Body of pancreas (tissue), 4 donors: ENCODE measurements around the gene STAT5B. TPM values are rescaled to one million over a fixed set of nuclear protein-coding genes. Genes with fewer than 3 reads are reported as not detected.

ENCODE experiments used
- ATAC-seq: fragments of 150-250 bp; one replicate; pipeline ENCODE4 v1.9.1; 2016
- DNase-seq, 4 donors: peaks; one replicate each; pipeline ENCODE4 v3.0.0-alpha.2; 2019
- H3K27ac ChIP-seq, 4 donors: fragments of 200-600 bp; sonication (generic); 1 replicate in 3 of 4; 2 replicates in 1 of 4; pipeline versions ENCODE4 v1.5.1 to v1.6.1; 2016 to 2019; ENCODE audit warnings: mild to moderate bottlenecking in 1 of 4, mixed read lengths in 1 of 4, moderate library complexity in 1 of 4
- H3K27me3 ChIP-seq, 2 donors: fragments of 200-600 bp; sonication (generic); one replicate each; pipeline ENCODE4 v1.6.0; 2016; ENCODE audit warnings: mild to moderate bottlenecking in 1 of 2
- H3K36me3 ChIP-seq, 2 donors: fragments of 200-600 bp; sonication (generic); replicated peaks in 1 of 2; 2 replicates each; pipeline ENCODE4 v1.5.1; 2016; ENCODE audit warnings: low read depth in 2 of 2; ENCODE audit not compliant: insufficient read depth in 1 of 2
- H3K4me1 ChIP-seq: fragments of 200-600 bp; sonication (generic); one replicate; pipeline ENCODE4 v1.6.0; 2016
- H3K4me3 ChIP-seq, 2 donors: fragments of 200-600 bp; sonication (generic); 1 replicate in 1 of 2; 2 replicates in 1 of 2; pipeline ENCODE4 v1.5.1; 2016 to 2019
- H3K9me3 ChIP-seq, 3 donors: fragments of 200-600 bp; sonication (generic); 1 replicate in 2 of 3; 2 replicates in 1 of 3; pipeline ENCODE4 v1.5.1; 2016
- POLR2A ChIP-seq, 3 donors: fragments of 450-650 bp; IDR thresholded peaks; one replicate each; pipeline ENCODE4 v1.6.1; 2016; ENCODE audit warnings: antibody characterized with exemption in 3 of 3, mild to moderate bottlenecking in 2 of 3
- WGBS, 2 donors: methylation state at CpG; one replicate each; pipeline ENCODE4 v1.1.5; 2017; 5-methylcytosine and 5-hydroxymethylcytosine counted together
- intact Hi-C: fragments of 100-400 bp; cut with DNase I; formaldehyde crosslinking; loops from one replicate; pipeline ENCODE4 v1.15.1; 2023
- total RNA-seq, 2 donors: library from RNA; depleted of rRNA; stranded (reverse); fragments of >200 nt; gene quantifications; one replicate each; pipeline ENCODE4 v1.1.0, GENCODE V29; 2016
- TF ChIP-seq, protein P1 (sequence below), 7 experiments: fragments of 450-650 bp in 4 of 7; fragments of 200-600 bp in 3 of 7; sonication (generic) in 3 of 7; IDR thresholded peaks; one replicate each; pipeline ENCODE4 v1.5.1; 2016 to 2019; ENCODE audit warnings: antibody characterized with exemption in 7 of 7

STAT5B gene
- total RNA-seq, 2 donors from 2014 or later: 35.3 TPM

DNA sequence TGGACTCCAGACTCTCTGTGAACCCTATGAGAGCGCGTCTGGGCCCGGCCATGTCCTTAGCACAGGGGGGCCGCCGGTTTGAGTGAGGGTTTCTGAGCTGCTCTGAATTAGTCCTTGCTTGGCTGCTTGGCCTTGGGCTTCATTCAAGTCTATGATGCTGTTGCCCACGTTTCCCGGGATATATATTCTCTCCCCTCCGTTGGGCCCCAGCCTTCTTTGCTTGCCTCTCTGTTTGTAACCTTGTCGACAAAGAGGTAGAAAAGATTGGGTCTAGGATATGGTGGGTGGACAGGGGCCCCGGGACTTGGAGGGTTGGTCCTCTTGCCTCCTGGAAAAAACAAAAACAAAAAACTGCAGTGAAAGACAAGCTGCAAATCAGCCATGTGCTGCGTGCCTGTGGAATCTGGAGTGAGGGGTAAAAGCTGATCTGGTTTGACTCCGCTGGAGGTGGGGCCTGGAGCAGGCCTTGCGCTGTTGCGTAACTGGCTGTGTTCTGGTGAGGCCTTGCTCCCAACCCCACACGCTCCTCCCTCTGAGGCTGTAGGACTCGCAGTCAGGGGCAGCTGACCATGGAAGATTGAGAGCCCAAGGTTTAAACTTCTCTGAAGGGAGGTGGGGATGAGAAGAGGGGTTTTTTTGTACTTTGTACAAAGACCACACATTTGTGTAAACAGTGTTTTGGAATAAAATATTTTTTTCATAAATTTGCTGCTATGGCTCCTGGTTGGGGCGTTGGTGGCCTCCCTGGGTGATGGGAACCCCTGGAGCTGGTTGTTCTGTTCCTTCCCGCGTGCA is 35.2 kb upstream of the STAT5B start:
- no peak overlapping the region for H3K4me3 ChIP-seq
- TF ChIP-seq, protein P1, sequence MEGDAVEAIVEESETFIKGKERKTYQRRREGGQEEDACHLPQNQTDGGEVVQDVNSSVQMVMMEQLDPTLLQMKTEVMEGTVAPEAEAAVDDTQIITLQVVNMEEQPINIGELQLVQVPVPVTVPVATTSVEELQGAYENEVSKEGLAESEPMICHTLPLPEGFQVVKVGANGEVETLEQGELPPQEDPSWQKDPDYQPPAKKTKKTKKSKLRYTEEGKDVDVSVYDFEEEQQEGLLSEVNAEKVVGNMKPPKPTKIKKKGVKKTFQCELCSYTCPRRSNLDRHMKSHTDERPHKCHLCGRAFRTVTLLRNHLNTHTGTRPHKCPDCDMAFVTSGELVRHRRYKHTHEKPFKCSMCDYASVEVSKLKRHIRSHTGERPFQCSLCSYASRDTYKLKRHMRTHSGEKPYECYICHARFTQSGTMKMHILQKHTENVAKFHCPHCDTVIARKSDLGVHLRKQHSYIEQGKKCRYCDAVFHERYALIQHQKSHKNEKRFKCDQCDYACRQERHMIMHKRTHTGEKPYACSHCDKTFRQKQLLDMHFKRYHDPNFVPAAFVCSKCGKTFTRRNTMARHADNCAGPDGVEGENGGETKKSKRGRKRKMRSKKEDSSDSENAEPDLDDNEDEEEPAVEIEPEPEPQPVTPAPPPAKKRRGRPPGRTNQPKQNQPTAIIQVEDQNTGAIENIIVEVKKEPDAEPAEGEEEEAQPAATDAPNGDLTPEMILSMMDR (IDR thresholded peaks at IDR 0.05): no peak
- no peak for TF ChIP-seq POLR2A (IDR thresholded peaks at IDR 0.05)
- intact Hi-C loops: loop anchor here (10.0 kb wide), 1 partner anchor 203 kb away; no protein-coding TSS in a partner anchor

DNA sequence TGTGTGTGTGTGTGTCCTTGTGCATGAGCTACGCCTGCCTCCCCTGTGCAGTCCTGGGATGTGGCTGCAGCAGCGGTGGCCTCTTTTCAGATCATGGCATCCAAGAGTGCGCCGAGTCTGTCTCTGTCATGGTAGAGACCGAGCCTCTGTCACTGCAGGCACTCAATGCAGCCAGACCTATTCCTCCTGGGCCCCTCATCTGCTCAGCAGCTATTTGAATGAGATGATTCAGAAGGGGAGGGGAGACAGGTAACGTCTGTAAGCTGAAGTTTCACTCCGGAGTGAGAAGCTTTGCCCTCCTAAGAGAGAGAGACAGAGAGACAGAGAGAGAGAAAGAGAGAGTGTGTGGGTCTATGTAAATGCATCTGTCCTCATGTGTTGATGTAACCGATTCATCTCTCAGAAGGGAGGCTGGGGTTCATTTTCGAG is 34.6 kb upstream of the STAT5B start:
- intact Hi-C loops: loop anchor here (10.0 kb wide), 1 partner anchor 204 kb away; no protein-coding TSS in a partner anchor
- TF ChIP-seq, protein P1 (IDR thresholded peaks at IDR 0.05): no peak
- TF ChIP-seq POLR2A (IDR thresholded peaks at IDR 0.05): no peak
- 71 to 77% methylated on average over 5 to 9 of the region's 9 CpGs for WGBS, 2 donors

More for the DNA sequence above, 35.2 kb upstream of the STAT5B start:
- peak; percentile 53 for ATAC-seq
- H3K27me3 ChIP-seq: no peaks in the 10 kb centered on the region
- H3K9me3 ChIP-seq: no peaks in the 10 kb centered on the region
- DNase-seq: peak; percentile 54 to 84 (median 70)
- peaks cover 18% of the 10 kb centered on the region for H3K4me1 ChIP-seq
- H3K27ac ChIP-seq: peak overlapping the region in 2 of 4 donors; percentile 44 to 71
- WGBS, 2 donors: 58 to 84% methylated on average over 19 of the region's 19 CpGs
- peaks cover 0 to 22% of the 10 kb centered on the region in 2 donors for H3K36me3 ChIP-seq

DNA sequence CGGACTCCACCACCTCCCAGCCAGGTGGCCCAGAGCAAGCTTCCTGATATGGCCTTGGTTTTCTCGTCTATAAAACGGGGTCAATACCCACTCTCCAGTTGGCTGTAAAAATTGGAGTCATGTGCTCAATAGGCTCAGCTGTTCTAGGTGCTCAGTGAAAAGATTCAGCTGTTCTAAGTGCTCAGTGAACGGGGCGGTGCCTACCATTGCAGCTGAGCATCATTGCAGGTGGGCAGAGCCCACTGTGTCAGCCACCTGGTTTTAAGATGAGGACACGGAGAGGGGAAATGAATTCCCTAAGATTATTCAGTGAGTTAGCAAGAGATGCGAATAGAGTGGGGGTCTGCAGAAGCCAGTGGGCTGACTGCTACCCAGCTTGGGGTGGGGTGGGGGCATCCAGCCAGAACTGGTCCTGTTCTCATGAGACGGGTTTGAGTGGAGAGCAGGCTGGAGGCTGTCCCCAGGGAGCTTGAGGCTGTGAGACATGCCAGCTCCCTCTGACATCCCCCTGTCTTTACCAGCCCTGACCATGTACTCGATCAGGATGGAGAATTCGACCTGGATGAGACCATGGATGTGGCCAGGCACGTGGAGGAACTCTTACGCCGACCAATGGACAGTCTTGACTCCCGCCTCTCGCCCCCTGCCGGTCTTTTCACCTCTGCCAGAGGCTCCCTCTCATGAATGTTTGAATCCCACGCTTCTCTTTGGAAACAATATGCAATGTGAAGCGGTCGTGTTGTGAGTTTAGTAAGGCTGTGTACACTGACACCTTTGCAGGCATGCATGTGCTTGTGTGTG is 34.0 kb upstream of the STAT5B start:
- ATAC-seq (no peak), DNase-seq (no peak)
- Histone ChIP-seq H3K4me3 (no peak overlapping the region), H3K27me3 (no peaks in the 10 kb centered on the region), H3K9me3 (no peaks in the 10 kb centered on the region), H3K27ac (peak overlapping the region in 1 of 4 donors; percentile 12), H3K36me3 (peaks cover 0 to 10% of the 10 kb centered on the region in 2 donors), H3K4me1 (peaks cover 18% of the 10 kb centered on the region)
- TF ChIP-seq POLR2A (IDR thresholded peaks at IDR 0.05): no peak
- TF ChIP-seq, protein P1 (IDR thresholded peaks at IDR 0.05): no peak
- WGBS, 2 donors: 69 to 76% methylated on average over 11 to 19 of the region's 19 CpGs
- intact Hi-C loops: loop anchor here (10.0 kb wide), 1 partner anchor 205 kb away; no protein-coding TSS in a partner anchor

More for the DNA sequence above, 34.6 kb upstream of the STAT5B start:
- Histone ChIP-seq H3K27ac (peak overlapping the region in 2 of 4 donors; percentile 44 to 71), H3K4me1 (peaks cover 18% of the 10 kb centered on the region), H3K36me3 (peaks cover 0 to 16% of the 10 kb centered on the region in 2 donors), H3K9me3 (no peaks in the 10 kb centered on the region), H3K27me3 (no peaks in the 10 kb centered on the region), H3K4me3 (no peak overlapping the region)
- no peak for DNase-seq
- ATAC-seq: no peak

DNA sequence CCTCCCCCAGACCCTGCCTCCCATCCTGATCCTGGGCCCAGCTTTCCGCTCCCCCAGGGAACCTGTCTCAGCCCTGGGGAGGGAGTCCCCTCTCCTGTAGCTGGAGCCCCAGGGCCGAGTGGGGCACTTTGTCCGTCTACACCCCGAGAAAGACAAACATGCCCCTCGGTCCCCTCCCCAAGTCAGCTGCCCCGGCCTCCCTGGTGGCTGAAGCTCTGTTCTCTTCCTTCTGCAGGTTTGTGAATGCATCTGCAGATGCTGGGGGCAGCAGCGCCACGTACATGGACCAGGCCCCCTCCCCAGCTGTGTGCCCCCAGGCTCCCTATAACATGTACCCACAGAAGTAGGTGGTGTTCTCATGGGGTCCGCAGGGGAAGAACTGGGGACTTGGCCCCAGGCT is 33.0 kb upstream of the STAT5B start:
- H3K4me1 ChIP-seq: peaks cover 18% of the 10 kb centered on the region
- no peaks in the 10 kb centered on the region for H3K9me3 ChIP-seq
- peaks cover 0 to 7% of the 10 kb centered on the region in 2 donors for H3K36me3 ChIP-seq
- no peak overlapping the region for H3K4me3 ChIP-seq
- no peaks in the 10 kb centered on the region for H3K27me3 ChIP-seq
- no peak for ATAC-seq
- TF ChIP-seq, protein P1 (IDR thresholded peaks at IDR 0.05): no peak
- TF ChIP-seq POLR2A (IDR thresholded peaks at IDR 0.05): no peak
- intact Hi-C loops: no loop called here
- H3K27ac ChIP-seq: no peak overlapping the region
- WGBS, 2 donors: 78 to 91% methylated on average over 7 to 8 of the region's 9 CpGs
- no peak for DNase-seq
